HG03025 (cell line): ENCODE measurements around the gene LECT2.

ENCODE experiments used
- ATAC-seq: cut with Tn5 transposase; IDR thresholded peaks from one replicate; pipeline ENCODE4 v1.9.1; 2021; ENCODE audit warnings: mild to moderate bottlenecking, moderate library complexity; ENCODE audit not compliant: unreplicated experiment, low FRiP score

Gene LECT2

GRCh38 chr5:135954899-135955298 lies at the start of gene LECT2:
TSS of gene LECT2 (minus strand) at chr5:135954983. CDS start at chr5:135954833, 150 bp downstream.
- no peak for ATAC-seq

- no peak for ATAC-seq
Observed at GRCh38 chr5:136004436-136004835, 49.7 kb upstream of the LECT2 start.

DNA sequence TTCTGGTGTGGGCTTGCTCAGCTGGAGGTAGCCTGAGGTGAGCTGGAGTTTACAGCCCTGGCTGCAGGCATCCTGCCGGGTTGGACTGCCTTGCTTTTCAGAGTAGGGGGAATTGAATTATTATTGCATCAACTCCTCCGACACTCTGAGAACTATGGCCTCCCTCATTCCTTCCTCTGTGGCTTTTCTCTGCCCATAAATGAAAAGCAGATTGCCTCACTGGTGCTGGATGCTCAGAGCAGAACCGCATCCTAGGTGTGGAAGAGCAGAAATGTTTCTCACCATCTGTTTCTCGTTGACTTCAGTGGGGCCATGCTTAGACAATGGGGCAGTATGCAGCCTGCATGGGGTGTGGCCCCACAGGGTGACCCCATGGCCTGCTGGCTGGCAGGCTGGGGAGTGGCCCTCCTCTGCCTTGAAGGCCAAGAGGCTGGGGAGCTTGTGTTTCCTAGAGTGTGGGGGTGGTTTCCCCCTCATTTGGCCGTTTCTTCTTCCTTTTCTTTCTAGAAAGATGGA lies 46.7 kb upstream of the LECT2 start:
- no peak for ATAC-seq

- no peak for ATAC-seq
Observed at GRCh38 chr5:136000932-136001331, 46.1 kb upstream of the LECT2 start.

- ATAC-seq = no peak
Observed at GRCh38 chr5:136000147-136000546, 45.4 kb upstream of the LECT2 start.

DNA sequence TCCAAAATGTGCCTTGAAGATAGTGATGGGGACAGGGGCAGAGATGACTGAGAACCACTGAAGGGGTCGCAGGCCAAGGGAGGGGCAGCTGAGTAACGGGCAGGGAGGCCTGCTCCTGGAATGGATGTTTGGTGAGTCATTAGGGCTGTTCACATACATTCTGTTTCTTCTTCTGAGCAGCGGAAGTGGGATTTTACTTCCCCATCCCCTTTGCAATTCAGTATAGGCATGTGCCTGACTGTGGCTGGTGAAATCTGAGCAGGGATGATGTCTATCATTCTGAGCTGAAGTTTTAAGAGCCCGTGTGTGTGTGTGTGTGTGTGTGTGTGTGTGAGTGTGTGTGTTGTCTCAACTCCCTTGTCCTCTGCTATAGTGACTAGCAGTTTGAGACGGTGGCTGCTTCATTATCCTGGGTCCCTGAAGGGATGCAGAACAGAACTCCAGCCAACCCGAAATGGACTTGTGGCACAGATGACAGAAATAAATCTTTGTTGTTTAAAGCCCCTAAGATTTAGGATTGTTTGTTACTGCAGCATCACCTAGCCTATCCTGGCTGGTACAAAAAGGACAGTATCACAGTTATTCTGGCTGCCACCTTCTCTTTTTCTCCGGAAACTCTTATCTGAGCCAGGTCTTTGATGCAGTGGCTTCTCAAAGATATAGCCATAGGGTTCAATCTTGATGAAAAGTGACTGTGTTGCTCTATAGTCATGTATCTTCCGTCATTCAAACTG lies 44.8 kb upstream of the LECT2 start:
- no peak for ATAC-seq

DNA sequence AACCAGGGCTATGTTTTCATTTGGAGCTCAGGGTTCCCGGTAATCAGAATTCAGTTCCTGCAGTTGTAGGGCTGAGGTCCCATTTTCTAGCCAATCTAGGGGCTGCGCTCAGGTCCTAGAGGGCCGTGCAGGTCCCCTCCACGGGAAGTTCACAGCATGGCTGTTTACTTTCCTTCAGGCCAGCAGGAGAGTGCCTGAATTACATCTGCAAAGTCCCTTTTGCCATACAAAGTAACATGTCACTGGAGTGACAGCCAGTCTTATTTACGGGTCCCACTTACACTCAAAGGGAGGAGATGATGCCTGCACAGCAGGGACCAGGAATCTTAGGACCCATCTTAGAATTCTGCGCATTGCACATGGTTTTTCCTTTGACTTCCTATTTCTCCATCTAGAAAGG lies 44.1 kb upstream of the LECT2 start:
- no peak for ATAC-seq

GRCh38 chr5:135997673-135998335 lies 43.0 kb upstream of the LECT2 start:
- no peak for ATAC-seq

DNA sequence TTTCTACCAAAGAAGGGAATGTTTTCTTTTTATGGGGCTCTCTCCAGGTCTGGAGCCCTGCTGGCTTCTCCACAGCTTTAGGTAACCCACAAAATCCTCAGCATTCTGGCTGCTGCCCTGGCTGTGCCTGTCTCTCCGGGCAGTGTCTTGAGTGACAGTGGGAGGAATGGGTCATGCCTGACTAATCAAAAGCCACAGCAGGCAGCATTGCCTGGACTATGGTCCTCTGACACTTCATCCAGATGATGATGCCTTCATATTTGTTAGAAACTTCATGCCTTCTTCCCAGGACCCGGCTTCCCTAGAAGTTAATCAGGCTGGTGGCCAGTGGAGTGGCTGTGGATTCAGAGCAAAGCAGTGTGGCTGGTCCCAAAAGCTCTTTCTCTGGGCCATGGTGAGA lies 41.8 kb upstream of the LECT2 start:
- no peak for ATAC-seq

DNA sequence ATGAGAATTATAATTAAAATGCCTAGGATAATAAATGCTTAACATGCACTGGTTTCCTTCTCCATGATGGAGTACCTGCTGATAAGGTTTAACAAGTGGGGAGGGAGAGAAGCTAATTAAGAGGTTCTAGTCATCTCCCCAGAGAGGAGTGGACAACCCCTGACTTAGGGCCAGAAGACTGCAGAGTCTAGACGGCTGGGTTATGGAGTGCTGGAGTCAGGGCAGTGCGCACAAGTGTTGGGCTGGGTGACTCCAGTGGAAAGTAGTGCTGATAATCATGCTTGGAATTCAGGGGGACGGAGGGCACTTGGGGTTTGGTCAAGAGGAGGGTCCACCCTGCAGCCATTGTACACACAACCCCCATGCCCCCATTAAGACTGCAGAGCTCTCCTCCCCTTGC lies 41.2 kb upstream of the LECT2 start:
- ATAC-seq = no peak

GRCh38 chr5:135993880-135994636 lies 39.3 kb upstream of the LECT2 start:
- ATAC-seq = no peak

GRCh38 chr5:135993335-135993879 lies 38.6 kb upstream of the LECT2 start:
- ATAC-seq = no peak

DNA sequence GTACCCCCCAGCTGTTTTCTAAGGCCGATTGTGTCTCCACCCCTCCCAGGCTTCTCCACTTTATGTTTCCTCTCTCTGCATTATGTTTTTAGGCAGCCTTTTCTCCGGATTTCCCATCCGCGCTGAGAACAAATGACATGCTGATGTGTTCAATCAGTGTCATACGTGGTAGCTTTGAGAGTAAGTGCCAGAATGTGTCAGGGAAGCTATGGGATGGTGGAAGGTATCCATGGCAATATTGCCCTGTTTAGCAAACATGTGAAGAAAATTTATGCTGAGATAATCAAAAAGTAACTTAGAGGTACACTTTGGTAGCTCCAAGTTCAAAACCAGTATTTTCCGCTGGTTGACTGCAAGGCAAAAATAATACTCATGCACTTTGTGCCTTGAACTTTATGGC lies 36.6 kb upstream of the LECT2 start:
- no peak for ATAC-seq

GRCh38 chr5:135990528-135991255 lies 35.9 kb upstream of the LECT2 start:
- ATAC-seq = no peak

DNA sequence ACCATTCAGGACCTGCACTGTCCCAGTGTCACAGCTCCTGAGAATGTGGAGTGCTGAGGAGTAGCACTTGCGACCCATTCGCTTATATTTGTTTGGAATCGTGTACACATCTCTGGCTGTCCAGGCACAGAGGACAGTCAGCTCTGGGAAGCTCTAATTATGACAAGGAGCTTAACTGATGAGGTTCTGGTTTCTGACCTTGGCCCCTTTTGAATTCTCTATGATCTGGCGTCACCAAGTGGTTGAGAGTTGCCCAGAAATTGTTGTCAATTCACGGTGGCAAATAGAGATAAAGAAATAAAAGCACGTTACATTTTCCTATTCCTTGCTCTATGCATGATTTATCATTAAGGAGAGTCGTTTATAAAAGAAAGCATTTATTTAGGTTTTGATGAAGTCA lies 34.9 kb upstream of the LECT2 start:
- no peak for ATAC-seq

DNA sequence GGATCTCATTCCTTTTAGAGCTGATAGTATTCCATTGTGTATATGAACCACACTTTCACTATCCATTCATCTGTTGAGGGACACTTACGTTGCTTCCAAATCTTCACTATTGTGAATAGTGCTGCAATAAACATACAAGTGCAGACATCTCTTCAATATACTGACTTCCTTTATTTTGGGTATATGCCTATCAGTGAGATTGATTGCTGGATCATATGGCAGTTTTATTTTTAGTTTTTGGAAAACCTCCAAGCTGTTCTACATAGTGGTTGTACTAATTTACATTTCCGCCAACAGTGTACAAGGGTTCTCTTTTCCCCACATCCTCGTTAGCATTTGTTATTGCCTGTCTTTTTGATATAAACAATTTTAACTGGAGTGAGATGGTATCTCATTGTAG lies 33.8 kb upstream of the LECT2 start:
- ATAC-seq = no peak

GRCh38 chr5:135986891-135987401 lies 32.2 kb upstream of the LECT2 start:
- no peak for ATAC-seq

DNA sequence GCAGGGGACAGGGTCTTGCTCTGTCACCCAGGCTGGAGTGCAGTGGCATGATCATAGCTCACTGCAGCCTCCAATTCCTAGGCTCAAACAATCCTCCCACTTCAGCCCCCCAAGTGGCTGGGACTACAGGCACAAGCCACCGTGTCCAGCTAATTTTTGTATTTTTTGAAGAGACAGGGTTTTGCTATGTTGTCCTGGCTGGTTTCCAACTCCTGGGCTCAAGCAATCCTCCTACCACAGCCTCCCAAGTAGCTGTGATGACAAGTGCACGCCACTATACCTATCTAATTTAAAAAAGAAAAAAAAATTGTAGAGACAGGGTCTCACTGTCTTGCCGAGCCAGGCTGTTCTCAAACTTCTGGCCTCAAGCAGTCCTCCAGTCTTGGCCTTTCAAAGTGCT lies 31.6 kb upstream of the LECT2 start:
- ATAC-seq = no peak

GRCh38 chr5:135985951-135986350 lies 31.2 kb upstream of the LECT2 start:
- no peak for ATAC-seq

- ATAC-seq = no peak
Observed at GRCh38 chr5:135980620-135981019, 25.8 kb upstream of the LECT2 start.
